ENCODE measurements around the gene SEC61A2.

DNA sequence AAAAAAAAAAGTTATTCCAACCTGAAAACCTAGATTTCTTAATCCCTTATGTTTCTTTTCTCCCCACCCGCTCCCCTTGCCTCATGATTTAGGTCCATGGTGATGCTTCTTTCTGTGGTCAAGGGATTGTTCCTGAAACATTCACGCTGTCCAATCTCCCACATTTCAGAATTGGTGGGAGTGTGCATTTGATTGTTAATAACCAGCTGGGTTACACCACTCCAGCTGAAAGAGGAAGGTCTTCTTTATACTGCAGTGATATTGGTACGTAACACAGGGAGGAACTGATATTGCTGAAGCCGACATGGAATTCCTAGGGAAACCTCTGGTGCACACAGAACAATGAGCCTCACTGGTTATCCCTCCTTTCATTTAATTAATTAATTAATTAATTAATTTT is 38.1 kb upstream of the SEC61A2 start:
- TF ChIP-seq, protein P1, sequence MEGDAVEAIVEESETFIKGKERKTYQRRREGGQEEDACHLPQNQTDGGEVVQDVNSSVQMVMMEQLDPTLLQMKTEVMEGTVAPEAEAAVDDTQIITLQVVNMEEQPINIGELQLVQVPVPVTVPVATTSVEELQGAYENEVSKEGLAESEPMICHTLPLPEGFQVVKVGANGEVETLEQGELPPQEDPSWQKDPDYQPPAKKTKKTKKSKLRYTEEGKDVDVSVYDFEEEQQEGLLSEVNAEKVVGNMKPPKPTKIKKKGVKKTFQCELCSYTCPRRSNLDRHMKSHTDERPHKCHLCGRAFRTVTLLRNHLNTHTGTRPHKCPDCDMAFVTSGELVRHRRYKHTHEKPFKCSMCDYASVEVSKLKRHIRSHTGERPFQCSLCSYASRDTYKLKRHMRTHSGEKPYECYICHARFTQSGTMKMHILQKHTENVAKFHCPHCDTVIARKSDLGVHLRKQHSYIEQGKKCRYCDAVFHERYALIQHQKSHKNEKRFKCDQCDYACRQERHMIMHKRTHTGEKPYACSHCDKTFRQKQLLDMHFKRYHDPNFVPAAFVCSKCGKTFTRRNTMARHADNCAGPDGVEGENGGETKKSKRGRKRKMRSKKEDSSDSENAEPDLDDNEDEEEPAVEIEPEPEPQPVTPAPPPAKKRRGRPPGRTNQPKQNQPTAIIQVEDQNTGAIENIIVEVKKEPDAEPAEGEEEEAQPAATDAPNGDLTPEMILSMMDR (IDR thresholded peaks at IDR 0.05) = no peak
- no peak for TF ChIP-seq POLR2A (IDR thresholded peaks at IDR 0.05)

All from upper lobe of left lung (tissue), 4 donors.